OCI-LY1 (cell line): ENCODE measurements around the gene NDUFC1.

Experiments
- EZH2 ChIP-seq: fragments of 200-600 bp; sonication (generic), shearing (Covaris generic); IDR thresholded peaks from 2 replicates; pipeline ENCODE4 v1.8.0; 2017; ENCODE audit warnings: borderline replicate concordance, mixed run types, mild to moderate bottlenecking, antibody characterized with exemption, low read length, moderate library complexity, mixed read lengths
- TF ChIP-seq, protein P1 (sequence below): fragments of 200-600 bp; sonication (generic), shearing (Covaris generic); IDR thresholded peaks from 2 replicates; pipeline ENCODE4 v1.5.1; 2017; ENCODE audit warnings: mild to moderate bottlenecking, antibody characterized with exemption, low read length, moderate library complexity, mixed read lengths

DNA sequence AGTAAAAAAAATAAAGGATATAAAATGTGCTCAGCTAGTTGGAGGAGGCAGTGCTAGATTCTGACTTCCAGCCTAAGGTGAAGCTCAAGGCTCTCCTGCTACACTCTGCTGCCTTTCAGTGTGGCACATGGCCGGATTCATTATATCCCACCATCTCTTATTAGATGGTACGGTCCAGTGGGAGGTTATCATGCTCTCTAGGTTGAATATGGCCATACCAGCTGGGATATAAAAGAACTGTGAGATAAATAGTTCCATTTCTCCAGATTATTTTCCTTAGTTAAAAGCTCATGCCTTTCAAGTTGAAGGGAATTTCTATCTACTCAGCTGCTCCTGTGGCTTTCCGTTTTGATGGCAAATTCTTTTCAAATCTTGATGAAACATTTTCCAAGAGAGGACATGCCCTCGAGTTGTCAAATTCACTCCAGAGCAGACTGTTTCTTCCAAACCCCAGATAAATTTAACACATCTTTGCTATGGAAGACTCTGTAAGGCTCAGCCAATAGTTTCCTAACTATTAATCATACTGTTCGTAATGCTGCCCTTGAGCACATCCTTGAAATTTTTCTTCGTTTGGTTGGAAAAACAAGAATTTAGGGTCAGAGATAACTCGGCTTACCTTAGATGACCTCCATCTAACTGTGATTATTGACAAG, 20.1 kb downstream of the NDUFC1 start:
- TF ChIP-seq, protein P1, sequence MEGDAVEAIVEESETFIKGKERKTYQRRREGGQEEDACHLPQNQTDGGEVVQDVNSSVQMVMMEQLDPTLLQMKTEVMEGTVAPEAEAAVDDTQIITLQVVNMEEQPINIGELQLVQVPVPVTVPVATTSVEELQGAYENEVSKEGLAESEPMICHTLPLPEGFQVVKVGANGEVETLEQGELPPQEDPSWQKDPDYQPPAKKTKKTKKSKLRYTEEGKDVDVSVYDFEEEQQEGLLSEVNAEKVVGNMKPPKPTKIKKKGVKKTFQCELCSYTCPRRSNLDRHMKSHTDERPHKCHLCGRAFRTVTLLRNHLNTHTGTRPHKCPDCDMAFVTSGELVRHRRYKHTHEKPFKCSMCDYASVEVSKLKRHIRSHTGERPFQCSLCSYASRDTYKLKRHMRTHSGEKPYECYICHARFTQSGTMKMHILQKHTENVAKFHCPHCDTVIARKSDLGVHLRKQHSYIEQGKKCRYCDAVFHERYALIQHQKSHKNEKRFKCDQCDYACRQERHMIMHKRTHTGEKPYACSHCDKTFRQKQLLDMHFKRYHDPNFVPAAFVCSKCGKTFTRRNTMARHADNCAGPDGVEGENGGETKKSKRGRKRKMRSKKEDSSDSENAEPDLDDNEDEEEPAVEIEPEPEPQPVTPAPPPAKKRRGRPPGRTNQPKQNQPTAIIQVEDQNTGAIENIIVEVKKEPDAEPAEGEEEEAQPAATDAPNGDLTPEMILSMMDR = no peak
- TF ChIP-seq EZH2 = no peak
